Ovary (tissue), 3 donors: ENCODE results near the gene TBC1D1.

Experiments
- CTCF ChIP-seq, 3 donors: fragments of 450-650 bp in 2 of 3; fragments of 200-600 bp in 1 of 3; IDR thresholded peaks; one replicate each; pipeline versions ENCODE4 v1.5.1 to v1.8.0; 2016 to 2022; ENCODE audit warnings: antibody characterized with exemption in 3 of 3, mild to moderate bottlenecking in 1 of 3
- EP300 ChIP-seq: sonication (generic); formaldehyde crosslinking; IDR thresholded peaks from one replicate; pipeline ENCODE4 v1.6.1; 2017; ENCODE audit warnings: antibody characterized with exemption
- donor health status: DM: no; HTN: no; CAD: no.

- TF ChIP-seq EP300 (no peak), CTCF (IDR thresholded peaks at IDR 0.05) (no peak)
Observed at GRCh38 chr4:38131371-38132091, 240.6 kb downstream of the TBC1D1 start.
